NCI-H446 treated with DMSO at 0.1 percent for 48 hours (cell line): ENCODE measurements around the gene PLEKHG3.

Source experiments
- DNase-seq: peaks from one replicate; lab custom pipeline; 2025; lab: John Stamatoyannopoulos, UW

PLEKHG3 gene

DNA sequence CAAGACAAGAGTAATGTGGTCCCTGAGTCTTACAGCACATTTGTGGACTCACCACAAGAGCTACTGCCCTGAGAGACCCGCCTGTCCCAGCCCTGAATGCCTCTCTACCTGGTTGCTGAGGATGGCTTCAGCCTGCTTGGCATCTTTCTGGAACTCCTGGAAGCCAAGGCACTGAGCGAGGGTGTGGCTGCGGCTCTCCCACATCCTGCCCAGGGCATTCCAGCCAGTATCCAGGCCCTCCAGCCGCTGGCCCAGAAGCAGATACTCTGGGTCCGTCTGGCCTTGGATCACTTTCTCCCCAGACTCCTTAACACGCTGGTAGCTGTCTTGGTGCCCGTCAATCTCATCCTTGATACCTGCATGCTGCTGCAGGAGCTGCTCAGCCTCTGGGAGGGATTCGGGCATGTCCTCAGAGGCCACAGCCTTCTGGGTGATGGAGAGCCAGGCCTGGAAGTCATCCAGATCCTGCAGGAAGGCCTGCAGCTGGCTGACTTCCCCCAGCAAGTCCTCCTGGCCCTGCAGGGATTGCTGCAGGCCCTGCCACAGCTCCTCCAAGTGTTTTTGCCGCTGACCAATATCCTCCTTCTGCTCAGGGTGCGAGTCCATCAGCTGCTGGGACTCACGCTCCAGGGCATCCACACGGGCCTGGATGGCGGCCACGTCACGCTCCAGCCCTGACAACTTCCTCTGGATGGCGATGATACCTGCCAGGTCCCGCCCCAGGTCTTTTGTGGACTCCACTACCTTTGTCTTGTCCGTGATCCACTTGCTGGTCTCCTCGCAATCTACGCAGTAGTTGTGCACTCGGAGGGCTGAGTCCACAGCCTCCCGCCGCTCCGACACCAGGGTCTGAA, 82.3 kb downstream of the PLEKHG3 start:
- no peak for DNase-seq

DNA sequence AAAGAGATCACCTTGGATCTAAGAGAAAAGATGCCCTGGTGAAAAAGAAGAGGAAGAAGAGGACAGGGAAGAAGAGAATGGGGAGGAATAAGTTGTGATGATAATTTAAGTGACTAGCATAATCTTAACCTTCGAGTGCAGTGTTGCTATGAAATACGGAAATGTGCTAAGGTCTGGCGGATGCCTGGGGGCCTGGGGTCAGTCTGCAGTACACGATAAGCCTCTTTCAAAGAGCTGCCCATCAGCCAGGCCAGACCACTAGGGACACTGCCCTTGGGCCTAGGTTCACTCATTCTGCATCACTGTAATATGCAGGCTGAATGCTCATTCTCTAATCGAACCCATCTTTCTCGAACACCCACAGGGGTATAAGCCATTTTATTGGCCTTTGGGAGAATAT, 83.4 kb downstream of the PLEKHG3 start:
- no peak for DNase-seq

GRCh38 chr14:64788706-64789105, 84.5 kb downstream of the PLEKHG3 start:
- peak; percentile 78 for DNase-seq

- DNase-seq, result no peak
These were observed 85.5 kb downstream of the PLEKHG3 start for GRCh38 chr14:64789696-64790095.

DNA sequence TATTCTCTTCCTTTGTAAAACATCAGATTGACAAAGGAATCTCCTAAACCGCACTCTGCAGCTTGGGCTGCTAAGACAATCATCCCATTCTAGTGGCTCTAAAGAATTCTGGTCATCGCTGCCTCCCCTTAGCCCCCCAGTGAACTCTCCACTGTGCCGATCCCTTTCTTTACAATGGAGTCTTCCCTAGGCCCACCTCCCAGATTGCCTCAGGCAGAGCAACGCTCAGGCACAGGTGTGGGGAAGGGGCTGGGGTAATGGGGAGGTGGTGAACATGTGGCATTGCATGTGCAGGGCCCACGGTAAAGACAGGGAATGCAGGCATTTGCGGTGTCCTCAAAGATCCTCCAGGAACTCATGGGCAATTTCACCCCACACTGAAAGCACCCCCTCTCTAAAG, 86.3 kb downstream of the PLEKHG3 start:
- DNase-seq, result no peak

- DNase-seq, result no peak
These were observed 88.0 kb downstream of the PLEKHG3 start for GRCh38 chr14:64792231-64792630.

DNA sequence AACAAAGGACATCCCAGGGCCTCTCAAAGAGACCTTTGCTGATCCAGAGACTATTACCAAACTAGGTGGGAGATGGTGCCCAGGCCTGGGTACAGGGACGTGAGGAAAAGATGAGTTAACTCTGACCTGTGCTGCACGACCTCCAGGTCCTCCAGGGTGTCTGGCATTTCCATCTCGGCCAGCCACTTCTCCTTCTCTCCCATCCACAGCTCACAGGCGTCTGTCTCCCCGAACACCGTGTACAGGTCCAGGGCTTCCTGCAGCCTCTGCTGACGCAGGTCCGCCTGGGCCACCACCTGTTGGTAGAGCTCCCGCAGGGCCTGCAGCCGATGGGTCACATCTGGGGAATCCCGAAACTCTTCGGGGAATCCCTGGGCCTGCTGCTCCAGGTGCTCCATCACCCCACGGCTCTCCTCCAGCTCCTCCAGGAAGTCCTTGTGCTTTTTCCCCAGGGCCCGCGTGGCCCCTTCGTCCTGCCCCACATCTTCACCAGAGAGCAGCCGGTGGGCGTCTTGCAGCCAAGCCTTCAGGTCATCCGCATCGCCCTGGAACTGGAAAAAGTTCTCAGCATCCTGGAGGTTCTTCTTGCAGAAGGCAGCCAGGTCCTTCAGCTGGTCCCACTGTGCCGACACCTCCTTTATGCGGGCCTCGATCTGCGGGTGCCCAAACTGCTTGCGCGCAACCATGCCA, 88.8 kb downstream of the PLEKHG3 start:
- DNase-seq, result no peak

GRCh38 chr14:64795211-64795610, 91.0 kb downstream of the PLEKHG3 start:
- DNase-seq, result no peak

- no peak for DNase-seq
These were observed 91.7 kb downstream of the PLEKHG3 start for GRCh38 chr14:64795921-64796320.

- no peak for DNase-seq
These were observed 92.1 kb downstream of the PLEKHG3 start for GRCh38 chr14:64796369-64796768.

- no peak for DNase-seq
These were observed 95.3 kb downstream of the PLEKHG3 start for GRCh38 chr14:64799555-64799954.
